GM03348 (cell line): ENCODE results near the gene TGFBR3L.
"Not testable (repeated sequence)": the region's sequence is repeated elsewhere in the genome, so short reads cannot be mapped to it uniquely, and the experiment has no call there.

ENCODE experiments used
- DNase-seq: peaks from one replicate; pipeline ENCODE4 v3.0.0; 2012; ENCODE audit warnings: low spot score

Gene TGFBR3L

DNA sequence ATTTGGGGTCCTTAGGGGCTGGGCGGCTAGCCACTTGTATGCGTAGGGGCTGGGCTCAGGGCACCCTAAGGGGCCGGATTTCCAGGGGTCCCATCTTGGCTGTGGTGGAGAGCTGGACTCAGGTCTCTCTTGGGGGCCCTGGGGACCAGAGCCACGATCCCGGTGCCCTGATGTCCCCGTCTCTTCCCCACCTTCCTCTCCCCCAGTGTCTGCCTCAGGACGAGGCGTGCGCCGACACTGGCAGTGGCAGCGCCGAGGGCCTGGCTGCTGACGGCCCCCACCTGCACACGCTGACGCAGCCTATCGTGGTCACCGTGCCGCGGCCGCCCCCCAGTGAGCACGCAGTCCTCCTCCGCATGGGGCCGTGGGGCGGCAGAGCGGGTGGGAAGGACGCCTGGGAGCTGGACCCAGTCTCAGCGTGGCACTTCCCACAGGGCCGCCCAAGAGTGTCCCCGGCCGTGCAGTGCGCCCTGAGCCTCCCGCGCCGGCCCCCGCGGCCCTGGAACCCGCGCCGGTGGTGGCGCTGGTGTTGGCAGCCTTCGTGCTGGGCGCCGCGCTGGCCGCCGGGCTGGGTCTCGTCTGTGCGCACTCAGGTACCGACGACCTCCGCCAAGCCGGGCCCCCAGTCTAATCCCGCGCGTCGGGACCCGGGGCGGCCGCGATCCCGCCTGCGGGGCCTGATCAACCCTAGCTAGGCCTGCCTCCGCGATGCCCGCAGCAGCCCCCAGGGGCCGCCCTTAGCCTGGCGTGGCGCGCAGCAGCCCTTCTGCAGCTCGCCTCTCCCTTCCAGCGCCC lies 2.8 kb downstream of the TGFBR3L start:
- DNase-seq = peak; percentile 79

DNA sequence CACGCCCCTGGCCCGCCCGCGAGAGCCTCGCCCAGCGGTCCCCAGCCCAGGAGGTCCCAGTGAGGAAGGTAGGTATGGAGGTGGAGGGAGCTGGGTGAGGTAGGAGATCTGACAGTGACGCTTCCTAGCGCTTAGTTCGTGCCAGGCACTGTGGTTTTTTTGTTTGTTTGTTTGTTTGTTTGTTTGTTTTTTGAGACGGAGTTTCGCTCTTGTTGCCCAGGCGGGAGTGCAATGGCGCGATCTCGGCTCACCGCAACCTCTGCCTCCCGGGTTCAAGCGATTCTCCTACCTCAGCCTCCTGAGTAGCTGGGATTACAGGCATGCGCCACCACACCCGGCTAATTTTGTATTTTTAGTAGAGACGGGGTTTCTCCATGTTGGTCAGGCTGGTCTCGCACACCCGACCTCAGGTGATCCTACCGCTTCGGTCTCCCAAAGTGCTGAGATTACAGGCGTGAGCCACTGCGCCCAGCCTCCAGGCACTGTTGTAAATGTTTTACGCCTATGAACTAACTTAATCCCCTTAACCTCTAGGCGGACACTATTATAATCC lies 3.5 kb downstream of the TGFBR3L start:
- not testable (repeated sequence) for DNase-seq

DNA sequence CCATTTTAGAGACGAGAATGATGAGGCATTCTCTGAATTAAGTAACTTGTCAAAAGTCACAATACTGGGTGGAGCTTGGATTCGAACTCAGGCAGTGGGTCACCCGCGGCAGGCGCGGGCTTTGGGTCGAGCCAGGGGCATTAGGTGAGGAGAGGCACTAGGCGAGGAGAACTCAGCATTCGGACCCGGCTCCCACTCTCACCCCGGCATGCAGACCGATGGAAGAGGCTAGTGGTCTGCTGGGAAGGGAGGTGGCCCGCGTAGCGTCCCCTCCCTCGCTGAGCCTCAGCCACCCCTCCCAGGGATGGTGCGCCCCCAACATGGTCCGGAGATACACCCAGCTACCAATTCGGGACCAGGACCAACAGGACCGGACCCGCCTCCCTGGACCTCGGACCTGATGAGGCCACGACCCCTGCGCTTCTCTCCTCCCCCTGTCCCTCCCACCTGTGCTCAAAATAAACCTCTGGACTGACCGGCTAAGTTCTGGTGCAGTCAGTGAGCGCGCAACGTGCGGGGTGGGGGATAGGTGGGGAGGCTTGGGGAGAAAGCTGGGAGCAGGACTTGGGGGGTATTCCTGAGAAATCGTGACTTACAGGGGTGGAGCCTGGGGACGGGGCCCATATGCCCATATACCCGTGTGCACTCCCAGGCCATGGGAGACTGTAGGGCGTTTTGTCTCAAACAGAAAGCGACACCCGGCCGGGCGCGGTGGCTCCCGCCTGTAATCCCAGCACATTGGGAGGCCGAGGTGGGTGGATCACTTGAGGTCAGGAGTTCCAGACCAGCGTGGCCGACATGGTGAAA lies 4.2 kb downstream of the TGFBR3L start:
- DNase-seq = no peak

DNA sequence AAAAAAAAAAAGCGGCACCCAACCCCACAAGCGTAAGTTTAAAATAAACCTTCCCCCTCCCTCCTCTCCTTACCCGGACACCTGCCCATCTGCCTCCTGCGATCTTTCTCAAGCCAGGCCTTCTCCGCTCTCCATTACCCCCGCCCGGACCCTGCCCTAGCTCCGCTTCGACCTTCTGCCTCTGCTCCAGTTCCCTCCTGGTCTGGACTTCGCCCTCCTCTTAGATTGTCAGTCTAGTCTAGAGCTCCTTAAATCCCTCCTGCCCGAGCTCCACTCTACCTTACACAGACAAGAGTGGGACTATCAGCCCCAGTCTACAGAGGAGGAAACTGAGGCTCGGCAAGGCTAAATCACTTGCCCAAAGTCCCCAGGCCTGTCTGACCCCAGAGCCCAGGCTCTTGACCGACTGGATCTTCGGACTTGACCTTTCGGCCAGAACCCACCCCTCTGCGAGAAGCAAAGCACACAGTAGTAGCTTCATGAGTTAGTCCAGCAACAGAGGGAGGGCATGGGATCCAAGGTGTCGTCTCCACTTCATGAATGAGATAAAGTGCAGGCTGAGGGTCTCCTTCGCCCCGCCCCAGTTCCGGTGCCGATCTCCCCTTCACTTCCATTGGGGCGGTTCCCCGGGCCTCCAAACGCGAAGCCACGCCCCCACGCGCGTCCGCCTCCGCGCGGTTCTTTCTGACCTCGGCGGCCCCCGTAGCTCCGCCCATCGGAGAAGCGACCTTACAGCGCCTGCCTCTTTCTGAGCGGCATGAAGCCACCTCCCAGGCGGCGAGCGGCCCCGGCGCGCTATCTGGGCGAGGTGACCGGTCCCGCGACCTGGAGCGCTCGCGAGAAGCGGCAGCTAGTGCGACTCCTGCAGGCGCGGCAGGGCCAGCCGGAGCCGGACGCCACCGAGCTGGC lies 5.2 kb downstream of the TGFBR3L start, which contains the start of gene SNAPC2:
TSS of gene SNAPC2 (plus strand) at position 729 of the 909 bp plus-strand sequence. CDS start at position 758, 29 bp downstream.
- peak; percentile 93 for DNase-seq

DNA sequence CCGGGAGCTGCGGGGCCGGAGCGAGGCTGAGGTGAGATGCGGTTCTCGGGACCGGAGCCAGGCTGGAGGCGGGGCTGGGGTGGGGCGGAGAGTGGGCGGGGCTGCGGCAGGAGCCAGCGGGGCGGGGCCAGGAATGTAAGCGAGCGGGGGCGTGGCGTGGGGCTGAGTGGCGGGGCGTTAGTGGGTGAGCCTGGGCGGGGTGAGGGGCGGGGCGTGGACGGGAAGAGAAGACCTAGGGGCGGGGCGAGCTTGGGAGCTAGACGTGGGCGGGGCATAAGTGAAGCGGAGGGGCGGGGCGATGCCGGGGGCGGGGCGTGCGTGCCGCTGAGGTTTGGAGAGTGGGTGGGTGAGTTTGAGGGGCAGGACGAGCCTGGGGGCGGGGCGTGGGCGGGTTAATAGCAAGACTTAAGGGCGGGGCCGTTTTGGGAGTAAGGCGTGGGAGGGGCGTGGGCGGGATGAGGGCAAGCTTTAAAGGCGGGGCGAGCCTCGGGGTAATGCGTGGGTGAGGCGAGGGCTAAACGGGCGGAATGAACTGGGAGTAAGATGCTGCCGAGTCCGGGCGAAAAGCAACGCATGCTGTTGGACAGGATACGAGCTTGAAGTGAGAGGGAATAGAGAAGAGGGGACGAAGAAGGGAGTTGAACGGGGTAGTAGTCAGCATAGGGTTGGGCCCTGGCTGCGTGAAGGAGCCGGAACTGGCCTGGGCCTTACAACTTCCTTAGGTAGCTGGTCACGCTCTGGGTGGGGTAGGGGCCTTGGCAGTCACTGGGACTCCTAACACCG lies 6.1 kb downstream of the TGFBR3L start:
- DNase-seq = peak; percentile 98

DNA sequence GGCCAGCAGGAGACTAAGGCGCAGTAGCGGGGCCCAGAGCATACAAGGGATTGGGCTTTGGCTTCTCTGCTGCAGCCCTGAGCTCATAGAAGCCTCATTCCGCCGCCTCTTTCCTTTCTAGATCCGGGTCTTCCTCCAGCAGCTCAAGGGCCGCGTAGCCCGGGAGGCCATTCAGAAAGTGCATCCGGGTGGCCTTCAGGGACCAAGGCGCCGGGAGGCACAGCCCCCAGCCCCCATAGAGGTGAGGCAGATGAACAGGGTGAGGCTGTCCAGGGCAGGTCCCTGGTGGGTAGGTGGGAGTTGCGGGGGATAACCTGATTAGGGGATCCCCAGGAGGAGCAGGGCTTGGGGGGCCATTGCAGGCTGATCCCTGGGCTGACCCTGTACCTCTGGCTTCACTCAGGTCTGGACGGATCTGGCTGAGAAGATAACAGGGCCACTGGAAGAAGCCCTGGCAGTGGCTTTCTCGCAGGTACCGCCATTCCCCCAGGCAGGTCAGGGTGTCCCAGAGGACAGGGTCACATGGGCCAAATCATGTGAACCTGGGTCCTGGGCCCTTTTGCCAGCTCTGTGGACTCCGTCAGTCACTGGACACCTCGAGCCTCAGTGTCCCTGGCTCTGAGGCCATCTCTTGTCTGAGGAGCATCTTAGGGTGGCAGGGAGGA lies 6.8 kb downstream of the TGFBR3L start:
- no peak for DNase-seq

DNA sequence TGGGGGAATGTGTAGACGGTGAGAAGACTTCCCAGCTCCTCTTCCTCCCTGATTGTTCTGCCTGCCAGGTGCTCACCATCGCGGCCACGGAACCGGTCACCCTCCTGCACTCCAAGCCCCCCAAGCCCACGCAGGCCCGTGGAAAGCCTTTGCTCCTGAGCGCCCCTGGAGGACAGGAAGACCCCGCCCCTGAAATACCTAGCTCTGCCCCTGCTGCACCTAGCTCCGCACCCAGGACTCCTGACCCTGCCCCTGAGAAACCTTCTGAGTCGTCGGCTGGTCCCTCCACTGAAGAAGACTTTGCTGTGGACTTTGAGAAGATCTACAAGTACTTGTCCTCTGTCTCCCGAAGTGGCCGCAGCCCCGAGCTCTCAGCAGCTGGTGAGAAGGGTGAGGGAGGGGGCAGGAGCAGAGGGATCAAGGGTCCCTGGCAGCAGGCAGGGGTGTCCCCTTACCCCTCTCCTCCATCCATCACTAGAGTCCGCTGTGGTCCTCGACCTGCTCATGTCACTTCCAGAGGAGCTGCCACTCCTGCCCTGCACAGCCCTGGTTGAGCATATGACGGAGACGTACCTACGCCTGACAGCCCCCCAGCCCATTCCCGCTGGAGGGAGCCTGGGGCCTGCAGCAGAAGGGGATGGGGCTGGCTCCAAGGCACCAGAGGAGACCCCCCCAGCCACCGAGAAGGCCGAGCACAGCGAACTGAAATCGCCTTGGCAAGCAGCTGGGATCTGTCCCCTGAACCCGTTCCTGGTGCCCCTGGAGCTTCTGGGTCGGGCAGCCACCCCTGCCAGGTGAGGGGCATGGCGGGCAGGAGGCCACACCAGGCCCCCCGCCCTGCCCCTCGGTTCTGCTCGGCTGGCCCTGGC lies 7.6 kb downstream of the TGFBR3L start:
- DNase-seq = no peak

DNA sequence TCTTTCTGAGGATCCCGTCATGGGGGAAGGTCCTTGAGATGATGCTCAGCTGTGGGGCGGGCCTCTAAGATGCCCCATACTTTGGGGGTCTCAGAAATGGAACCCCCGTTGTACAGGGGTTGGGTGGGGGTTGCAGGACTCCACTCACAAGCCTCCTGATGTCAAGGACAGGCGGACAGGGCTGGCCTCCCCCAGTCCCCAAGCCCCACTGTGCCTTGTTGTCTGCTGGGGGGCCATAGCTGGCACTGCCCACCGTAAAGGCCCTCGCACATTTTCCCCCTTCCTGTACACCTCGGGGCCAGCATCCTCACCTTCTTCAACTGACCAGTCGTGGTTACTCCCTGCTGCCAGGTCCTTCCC lies 8.2 kb downstream of the TGFBR3L start:
- no peak for DNase-seq

DNA sequence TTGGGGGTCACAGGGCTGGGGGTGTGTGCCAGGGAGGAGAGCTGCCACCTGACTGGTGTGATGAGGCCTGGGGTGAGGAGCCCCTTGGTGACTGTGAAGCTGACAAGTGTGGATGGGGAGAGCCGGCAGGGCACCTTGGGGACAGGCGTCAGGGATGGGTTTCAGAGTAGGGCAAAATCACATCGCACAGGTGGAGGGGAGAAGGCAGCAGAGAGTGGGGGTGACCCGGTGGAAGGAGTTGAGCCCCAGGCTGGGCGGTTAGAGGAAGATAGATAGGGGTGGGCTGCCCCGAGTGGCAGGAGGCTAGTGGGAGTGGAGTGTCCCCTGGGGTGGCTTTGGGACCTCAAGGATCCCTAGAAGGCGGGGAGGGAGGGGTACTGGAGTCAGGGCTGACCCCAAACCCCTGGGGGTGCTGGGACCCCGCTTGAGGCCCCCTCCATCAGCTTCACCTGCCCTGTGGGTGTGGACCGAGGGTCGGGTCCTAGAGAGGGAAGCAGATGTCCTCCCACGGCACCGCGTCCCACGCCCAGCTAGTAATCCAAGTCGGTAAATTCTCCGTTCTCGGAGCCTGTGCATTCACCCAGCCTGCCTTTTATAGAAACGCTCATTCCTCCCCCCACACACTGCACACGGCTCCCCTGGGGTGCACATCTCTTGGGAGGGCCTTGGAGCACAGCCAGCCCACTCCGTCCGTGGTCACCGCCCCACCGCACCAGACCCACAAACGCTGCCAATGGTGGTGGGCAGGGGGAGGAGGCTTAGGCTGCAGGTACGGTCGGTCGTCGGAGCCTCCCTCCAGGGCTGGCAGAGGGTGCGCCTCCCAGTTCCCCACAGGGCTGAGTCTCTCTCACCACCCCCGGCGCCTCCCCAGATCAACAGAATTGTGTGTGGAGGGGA lies 8.9 kb downstream of the TGFBR3L start:
- DNase-seq = no peak

DNA sequence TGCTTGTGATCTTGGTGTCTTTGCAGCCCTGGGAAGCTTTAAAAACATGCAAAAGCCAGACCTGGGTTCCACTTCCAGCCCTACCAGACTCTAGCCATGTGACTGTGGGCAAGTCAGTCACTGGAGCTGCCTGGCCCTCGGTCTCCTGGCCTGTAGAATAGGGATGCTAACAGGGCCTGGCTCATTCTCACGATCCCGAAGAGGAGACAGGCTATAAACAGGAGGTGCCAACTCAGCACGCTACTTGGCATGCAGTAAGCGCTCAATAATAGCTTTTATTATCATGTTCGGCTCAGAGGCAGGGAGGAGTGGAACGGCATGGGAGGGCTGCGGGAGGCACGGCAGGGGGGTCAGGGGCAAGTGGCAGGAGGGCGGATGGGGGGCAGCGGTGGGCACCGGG lies 9.6 kb downstream of the TGFBR3L start:
- DNase-seq = no peak

DNA sequence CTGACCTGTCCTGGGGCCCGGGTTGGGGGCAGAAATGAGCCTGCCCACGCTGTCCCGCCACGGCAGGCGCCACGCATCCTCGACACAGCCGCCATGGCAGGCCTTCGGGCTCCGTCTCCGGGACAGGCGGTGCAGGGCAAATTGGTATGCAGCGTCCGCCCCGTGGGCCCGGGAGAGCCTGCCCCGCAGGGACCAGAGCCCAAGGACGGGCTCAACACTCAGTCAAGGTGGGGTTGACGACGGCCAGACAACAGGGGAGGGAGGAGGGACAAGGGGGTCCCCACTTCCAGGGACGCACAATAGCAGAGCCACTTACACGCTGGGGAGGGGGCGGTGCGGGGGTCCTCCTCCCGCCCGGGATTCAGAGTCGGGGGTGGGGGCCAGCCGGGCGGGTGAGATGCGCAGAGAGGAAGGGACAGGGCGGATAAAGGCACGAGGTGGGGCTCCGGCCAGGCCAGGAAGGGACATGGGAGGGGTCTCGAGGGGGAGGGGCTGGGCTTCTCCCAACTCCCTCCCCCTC lies 10.1 kb downstream of the TGFBR3L start:
- DNase-seq = no peak

DNA sequence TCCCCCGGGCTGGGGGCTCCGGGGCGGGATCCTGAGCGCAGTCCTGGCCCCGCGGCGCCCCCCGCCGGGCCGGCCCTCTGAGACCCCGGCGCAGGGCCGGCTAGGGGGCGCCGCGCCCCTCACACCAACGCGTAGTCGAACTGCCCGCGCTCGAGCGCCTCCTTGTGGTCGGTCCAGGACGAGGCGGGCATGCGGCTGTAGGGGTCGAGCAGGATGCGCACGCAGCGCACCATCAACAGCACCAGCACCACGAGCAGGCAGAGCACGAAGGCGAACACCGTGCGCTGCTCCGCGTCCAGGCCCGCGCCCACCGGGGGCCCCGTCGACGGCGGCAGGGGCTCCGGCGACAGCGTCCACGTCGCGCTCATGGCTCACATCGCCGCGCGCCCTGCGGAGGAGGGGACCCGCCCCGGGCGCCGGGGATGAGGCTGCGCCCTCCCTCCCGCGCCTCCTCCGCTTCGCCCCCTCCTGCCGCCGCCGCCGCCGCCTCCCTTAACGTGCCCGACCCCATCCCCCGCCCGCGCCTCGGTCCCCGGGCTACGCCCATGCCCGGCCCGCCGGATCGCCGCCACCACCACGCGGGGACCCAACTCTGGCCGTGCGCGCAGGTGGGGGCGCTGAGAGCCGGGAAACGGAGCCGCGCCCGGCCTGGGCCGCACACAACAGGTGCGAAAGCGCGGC lies 10.7 kb downstream of the TGFBR3L start:
- peak; percentile 87 for DNase-seq

DNA sequence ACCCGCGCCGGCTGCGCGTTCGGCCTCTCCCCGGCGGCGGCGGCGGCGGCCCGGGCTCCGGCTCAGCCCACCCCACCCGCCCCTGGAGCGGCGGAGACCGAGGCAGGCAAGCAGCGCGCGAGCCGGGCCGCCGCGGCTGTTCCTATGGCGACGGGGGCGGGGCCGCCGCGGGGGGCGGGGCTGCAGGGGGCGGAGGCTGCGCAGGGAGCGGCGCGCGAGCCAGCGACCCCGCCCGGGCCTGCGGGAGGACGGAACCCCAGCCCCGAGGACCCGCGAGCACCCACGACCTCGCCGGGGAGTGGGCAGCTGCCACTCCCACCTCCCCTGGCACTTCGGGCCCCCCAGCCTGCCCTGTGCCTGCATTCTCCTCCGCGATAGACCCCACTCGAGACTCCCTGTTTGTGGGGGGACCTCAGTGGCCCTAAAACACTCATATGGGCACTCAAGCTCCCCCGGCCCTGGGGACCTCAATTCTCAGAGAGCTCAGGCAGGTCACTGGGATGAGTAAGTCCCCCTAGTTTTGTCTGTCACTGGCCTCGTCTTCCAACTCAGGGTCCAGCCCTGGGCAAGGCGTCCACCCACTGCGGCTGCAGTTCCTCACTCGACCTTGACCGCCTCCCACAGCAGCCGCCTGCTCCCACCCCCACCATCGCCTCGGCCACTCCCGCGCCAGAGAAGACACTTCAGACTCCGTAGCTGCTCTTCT lies 11.5 kb downstream of the TGFBR3L start, which contains the start of gene CTXN1:
TSS of gene CTXN1 (minus strand) at position 115 of the 706 bp plus-strand sequence. CDS start 597 bp downstream, outside the sequence.
- DNase-seq = peak; percentile 92

DNA sequence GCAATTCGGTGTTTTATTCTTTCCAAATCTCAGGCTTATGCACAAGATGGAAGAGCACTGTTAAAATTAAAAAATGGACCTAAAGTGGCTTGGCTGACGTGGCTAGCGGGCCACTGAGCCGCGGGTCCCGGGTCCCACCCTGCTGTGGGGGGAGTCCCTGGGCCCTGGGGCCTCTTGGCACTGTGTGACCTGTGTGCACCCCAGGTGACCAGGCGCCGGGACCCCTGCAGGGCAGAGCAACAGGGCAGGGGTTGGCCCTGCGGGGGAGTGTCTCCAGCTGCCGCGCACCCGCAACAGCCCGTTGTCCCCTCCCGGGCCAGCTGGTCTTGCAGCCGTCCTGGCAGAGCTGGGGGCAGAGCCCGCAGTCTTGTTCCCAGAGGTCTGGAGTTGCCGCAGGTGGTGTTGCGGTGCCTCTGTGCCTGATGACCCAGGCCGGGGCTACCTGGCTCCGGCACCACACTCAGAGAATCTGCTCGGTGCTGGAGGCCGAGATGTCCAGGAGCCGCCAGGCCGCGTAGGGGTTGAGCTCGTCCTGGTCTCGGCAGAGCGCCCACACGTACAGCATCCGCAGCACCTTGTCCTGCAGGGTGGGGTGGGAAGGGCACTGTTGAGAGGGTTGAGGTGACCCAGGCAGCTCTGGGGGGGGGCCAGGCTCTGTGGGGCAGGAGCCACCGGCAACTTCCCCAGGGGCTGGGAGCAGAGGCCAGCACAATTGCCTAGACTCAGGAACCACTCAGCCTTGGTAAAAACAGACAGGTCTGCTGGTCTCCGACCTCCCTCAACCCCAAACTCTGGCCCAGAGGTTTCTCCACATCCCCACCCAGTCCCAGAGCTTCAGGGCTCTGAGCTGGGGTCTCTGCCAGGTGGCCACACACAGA lies 12.3 kb downstream of the TGFBR3L start:
- DNase-seq = no peak

DNA sequence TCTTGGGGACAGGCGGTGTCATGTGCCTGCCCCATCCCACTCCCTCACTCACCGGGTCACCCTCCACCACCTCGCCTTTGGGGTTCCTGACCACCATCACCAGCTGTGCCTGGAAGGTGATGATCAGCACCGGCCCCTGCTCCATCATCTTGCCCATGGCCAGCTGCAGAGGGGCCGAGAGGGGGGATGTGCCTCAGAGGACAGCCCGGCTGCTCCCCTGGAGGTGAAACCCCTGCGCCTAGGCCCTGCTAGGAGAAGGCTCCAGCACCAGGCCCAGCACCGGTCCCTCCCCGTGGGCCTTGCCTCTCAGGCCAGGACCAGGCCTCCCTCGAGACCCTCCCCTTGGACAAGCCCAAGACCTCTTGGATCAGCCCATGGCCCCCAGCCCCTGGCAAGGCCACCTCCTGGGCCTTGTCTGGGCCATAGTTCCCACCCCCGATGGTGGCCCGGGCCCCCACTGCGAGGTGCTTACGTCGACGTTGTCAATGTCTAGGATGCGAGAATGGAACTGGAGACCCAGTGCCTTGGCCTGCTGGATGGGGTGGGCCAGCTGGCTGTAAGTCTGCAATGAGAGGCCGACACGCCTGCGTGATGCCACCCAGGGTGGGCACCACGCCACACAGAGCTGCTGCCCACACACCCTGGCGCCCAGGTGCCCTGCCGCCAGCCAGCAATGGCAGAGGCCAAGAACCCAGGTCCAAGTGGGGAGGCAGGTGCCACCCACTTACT lies 13.1 kb downstream of the TGFBR3L start:
- no peak for DNase-seq
